HL-60/S4 treated with retinoic acid at 250 ng/mL for 4 days and 3 days (cell line): Measurements from ENCODE around the gene PATJ.
"Not testable (repeated sequence)": the region's sequence is repeated elsewhere in the genome, so short reads cannot be mapped to it uniquely, and the experiment has no call there.

Experiments
- in situ Hi-C: fragments of 300-500 bp; cut with MboI; formaldehyde crosslinking; loops from 2 replicates; pipeline ENCODE4 v1.7.0; 2022; ENCODE audit warnings: low sequenced_read_pairs

Gene PATJ

GRCh38 chr1:61741711-61742619, at the start of gene PATJ:
TSS of gene PATJ (plus strand) at chr1:61742480. CDS start at chr1:61762893, 20,413 bp downstream.
- in situ Hi-C loops = no loop called here

- in situ Hi-C loops = no loop called here
These were observed 42.1 kb upstream of the PATJ start for GRCh38 chr1:61699911-61700851.

DNA sequence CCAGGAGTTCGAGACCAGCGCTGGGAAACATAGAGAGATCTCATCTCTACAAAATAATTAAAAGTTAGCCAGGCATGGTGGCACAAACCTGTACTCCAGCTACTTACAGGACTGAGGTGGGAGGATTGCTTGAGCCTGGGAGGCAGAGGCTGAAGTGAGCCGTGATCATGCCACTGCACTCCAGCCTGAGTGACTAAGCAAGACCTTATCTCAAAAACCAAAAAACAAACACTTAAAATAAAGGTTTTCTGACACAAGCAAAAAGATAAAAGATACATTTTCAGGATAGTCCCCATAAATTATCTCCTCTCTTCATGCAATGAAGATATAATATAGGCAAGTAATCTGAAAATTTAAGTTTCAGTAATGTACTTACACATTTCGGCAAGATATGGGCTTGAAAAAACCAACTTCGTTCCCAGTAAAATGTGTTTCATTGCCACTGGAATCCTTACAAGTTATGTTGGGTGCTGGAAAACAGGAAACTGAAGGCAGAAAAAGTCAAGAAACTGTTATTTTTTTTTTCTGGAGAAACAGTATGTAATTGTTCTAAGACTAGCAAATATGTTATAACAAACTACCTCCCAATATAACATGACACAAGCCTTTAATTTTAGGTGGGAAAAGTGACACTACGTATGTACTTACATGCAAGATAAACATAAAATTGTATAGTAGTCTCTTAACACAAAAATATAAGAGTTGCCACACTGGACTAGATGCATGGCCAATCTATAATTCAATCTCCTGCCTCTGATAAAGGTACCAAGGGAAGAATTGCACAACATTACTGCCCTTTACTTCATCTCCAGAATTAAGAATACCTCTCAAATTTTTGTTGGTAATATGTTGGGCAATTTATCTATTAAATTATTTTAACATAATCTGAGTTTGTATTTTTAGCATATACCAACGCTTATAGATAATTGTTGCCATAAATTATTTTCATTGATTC, 33.0 kb upstream of the PATJ start:
- in situ Hi-C loops = no loop called here

- in situ Hi-C loops = no loop called here
These were observed 32.4 kb upstream of the PATJ start for GRCh38 chr1:61709908-61710289.

DNA sequence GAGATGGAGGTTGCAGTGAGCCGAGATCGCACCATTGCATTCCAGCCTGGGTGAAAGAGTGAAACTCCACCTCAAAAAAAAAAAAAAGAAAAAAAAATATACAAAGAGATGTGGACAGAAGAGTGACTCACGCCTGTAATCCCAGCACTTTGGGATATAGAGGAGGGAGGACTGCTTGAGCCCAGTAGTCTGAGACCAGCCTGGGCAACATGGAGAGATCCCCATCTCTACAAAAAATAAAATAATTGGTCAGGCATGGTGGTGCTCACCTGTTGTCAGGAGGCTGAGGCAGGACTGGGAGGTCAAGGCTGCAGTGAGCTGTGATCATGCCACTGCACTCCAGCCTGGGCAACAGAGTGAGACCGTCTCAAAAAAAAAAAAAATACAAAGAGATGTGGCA, 31.0 kb upstream of the PATJ start:
- in situ Hi-C loops = not testable (repeated sequence)

- in situ Hi-C loops = no loop called here
These were observed 30.3 kb upstream of the PATJ start for GRCh38 chr1:61711969-61712368.

DNA sequence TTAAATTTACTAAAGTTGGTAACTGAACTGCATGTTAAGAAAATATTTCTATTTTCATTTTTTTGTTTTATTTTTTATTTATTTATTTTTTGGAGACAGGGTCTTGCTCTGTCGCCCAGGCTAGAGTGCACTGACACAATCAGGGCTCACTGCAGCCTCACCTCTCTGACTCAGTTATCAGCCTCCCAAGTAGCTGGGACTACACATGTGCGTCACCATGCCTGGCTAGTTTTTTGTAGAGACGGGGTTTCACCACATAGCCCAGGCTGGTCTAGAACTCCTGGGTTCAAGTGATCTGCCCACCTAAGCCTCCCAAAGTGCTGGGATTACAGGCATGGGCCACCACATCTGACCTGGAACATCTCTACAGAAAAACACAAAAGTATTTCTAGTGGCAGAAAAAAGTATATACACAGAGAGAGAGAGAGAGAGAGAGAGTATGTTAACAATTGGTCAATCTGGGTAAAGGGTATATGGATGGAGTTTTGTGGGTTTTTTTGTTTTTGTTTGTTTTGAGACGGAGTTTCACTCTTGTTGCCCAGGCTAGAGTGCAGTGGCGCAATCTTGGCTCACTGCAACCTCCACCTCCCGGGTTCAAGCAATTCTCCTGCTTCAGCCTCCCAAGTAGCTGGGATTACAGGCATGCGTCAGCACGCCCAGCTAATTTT, 23.1 kb upstream of the PATJ start:
- in situ Hi-C loops = not testable (repeated sequence)

DNA sequence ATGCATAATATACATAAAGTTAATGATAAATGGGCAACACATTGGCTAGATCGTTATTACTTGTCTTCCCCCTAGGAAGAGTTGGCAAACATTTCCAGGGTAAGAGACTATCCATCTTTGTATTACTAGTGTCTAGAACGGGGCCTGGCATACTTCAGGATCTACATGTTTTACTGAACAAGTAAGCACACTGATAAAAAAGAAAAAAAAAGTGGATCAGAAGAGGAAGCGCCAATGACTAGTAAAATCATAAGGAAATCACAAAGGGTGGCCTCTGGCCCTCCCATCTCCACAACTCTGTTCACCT, 17.8 kb upstream of the PATJ start:
- in situ Hi-C loops = no loop called here

- in situ Hi-C loops = no loop called here
These were observed 17.2 kb upstream of the PATJ start, which contains the start of gene TM2D1 for GRCh38 chr1:61724813-61725694. TSS of gene TM2D1 (minus strand) at chr1:61725141. CDS start at chr1:61725120, 21 bp downstream.

DNA sequence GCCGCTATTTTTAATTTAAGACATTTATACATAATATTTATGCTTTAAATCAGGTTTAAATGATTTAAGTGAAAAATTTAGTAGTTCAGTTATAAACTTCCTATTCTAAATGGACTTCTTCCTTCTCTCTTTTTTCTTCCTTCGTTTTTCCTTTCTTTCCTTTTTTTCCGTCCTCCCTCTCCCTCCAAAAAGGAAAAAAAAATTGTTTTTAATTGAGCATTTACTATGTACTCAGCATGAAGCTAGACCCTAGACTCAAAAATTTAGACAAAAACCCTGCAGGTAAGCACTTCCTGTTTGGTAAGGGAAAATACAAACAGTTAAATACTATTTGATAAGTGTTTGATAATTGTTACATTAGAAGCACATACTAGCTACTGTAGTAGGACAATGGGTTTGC, 14.7 kb upstream of the PATJ start:
- in situ Hi-C loops = no loop called here

DNA sequence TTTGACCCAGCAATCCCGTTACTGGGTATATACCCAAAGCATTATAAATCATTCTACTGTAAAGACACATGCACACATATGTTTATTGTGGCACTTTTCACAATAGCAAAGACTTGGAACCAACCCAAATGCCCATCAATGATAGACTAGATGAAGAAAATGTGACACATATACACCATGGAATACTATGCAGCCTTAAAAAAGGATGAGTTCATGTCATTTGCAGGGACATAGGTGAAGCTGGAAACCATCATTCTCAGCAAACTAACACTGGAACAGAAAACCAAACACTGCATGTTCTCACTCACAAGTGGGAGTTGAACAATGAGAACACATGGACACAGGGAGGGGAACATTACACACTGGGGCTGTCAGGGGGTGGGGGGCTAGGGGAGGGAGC, 11.6 kb upstream of the PATJ start:
- in situ Hi-C loops = not testable (repeated sequence)

DNA sequence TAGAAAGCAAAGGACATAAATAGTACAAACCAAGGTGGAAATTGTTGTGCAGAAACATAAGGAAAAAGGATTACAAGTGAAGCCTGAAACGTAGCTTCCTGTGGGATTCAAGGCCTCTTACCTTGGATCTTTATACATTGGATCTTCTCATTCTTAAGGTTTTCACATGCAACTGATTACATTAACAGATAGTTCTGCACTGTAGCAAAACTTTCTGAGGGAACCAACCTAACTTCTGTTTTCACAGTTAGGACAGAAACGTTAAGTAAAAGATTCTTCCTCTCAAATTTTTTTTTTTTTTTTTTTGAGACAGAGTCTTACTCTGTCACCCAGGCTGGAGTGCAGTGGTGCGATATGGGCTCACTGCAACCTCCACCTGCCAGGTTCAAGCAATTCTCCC, 9.6 kb upstream of the PATJ start:
- in situ Hi-C loops = no loop called here

DNA sequence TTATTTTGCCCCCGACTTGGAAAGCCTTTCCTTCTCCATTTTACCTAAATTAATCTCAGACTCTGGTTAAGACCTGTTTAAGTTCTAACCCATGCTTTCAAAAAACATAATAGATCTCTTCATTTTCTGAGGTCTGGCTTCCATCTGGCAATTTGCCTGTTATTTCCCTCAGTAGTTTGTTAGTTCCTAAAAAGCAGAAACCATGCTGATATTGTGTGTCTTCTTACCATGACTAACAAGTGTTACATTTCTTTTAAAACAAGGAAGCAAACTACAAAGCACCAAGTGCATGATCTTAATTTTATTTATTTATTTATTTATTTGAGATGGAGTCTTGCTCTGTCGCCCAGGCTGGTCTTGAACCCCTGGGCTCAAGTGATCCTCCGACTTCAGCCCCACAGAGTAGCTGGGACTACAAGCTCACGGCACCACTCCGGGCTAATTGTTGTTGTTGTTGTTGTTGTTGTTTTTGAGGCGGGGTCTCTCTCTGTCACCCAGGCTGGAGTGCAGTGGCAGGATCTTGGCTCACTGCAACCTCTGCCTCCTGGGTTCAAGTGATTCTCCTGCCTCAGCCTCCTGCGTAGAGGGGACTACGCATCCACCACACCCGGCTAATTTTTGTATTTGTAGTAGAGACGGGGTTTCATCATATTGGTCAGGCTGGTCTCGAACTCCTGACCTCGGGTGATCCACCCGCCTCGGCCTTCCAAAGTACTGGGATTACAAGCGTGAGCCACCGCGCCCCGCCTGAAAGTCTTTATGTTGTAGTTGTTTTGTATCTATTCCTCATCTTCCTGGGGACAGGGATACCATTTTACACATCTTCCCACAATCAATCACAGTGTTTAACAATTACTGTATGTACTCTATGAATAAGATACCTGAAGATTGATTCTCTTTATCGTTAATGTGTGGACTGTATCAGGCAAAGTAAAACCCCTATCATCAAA, 1.3 kb upstream of the PATJ start:
- in situ Hi-C loops = no loop called here

- in situ Hi-C loops = no loop called here
These were observed 545 bp downstream of the PATJ start for GRCh38 chr1:61742620-61743430.

DNA sequence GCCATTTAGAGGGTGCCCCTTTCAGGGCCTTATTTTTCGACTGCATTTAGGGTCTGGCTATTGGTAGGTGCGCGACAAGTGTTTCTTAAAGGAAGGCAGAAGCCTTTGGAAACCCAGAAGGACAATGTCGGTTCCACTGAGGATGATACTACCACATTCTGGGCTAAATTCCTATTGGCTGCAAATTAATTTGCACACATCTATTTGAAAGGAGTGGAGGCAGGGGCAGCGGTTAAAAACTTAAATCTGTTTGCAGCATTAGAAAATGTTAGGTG, 1.1 kb downstream of the PATJ start:
- in situ Hi-C loops = no loop called here

DNA sequence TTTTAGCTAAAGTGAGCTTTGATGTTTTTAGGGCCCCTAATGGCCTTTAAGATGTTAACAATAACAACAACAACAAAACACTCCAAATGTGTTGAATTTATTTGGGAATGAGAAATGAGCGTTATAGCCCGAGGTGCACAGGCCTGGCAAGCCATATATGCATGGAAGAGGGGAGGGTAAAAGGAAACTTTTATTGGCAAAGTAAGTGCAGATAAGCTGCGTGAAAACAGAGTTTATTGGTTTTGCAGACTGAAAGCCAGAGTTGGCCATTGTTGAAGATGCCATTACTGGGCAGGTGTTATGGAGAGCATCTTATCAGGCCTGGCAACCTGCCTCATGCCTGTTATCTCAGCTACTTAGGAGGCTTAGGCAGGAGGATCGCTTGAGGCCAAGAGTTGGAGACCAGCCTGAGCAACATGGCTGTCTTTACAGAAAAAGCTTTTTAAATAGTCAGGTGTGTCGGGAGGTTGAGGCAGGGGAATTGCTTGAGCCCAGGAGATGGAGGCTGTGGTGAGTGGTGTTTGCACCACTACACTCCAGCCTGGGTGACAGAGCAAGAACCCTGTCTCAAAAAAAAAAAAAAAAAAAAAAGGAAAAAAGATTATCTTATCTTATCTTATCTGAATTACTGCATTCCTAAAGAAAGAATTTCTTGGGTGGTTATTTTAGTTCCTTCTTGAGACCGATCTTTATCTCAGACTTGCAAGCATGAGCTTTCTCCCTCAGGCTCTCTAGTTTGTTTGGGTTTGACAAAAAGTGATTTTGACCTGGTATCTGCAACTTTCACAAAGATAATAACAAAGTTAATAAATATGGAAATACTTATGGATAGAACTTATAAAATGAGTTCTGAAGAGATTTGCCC, 1.7 kb downstream of the PATJ start:
- in situ Hi-C loops = no loop called here

DNA sequence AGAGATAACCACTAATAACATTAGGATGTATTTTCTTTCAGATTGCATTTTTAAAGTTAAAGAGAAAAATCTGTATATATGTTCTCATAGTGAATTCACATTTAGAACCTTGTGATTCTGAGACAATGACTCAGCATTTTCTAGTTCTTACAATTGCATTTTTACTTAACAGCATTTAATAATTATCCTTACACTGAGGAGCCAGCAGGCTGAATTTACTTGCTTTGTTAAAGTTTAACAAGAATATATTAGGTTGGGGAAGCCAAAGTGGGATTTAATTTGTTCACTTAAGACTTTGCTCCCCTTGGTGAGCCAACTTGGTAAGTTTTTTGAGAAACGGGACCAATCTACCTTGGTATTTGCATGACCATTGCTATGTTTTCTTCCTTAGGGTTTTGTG, 4.5 kb downstream of the PATJ start:
- in situ Hi-C loops = no loop called here
